GM10266 (cell line): ENCODE measurements around the gene PRLH.

Experiments
- DNase-seq: peaks from one replicate; pipeline ENCODE4 v3.0.0; 2012; ENCODE audit errors: extremely low spot score
- TF ChIP-seq, protein P1 (sequence below): IDR thresholded peaks from 2 replicates; pipeline ENCODE4 v1.5.1; 2012; ENCODE audit warnings: mild to moderate bottlenecking, low read depth; ENCODE audit not compliant: control insufficient read depth, insufficient read depth; ENCODE audit errors: missing control alignments

The PRLH gene

DNA sequence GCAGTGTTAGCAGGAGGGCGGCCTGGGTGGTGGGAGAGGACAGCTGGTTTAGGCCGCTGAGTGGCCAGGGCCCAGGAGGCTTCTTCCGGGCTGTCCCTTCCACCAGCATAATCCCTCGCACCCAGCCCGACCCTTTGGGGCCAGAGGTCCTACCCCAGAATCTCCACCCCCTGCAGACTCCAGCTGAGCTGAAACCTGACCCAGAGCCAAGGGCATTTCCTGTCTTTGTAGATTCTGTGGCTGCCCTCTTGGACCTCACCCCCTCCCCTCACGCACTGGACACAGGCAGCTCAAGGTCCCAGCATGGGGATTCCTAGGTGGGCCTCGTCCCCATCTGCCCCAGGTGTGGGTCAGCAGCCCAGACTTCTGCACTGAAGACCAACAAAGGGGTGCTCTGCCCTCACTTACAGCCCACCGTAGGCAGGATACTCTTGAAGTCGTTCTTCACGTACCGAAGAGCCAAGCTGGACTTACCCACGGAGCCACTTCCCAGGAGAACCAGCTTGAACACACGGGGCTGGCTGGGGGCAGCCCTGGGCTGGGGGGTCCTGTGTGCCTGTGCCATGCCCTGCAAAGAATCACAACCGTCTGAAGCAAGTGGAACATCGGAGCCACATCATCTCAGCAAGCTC is 19.3 kb downstream of the PRLH start:
- TF ChIP-seq, protein P1, sequence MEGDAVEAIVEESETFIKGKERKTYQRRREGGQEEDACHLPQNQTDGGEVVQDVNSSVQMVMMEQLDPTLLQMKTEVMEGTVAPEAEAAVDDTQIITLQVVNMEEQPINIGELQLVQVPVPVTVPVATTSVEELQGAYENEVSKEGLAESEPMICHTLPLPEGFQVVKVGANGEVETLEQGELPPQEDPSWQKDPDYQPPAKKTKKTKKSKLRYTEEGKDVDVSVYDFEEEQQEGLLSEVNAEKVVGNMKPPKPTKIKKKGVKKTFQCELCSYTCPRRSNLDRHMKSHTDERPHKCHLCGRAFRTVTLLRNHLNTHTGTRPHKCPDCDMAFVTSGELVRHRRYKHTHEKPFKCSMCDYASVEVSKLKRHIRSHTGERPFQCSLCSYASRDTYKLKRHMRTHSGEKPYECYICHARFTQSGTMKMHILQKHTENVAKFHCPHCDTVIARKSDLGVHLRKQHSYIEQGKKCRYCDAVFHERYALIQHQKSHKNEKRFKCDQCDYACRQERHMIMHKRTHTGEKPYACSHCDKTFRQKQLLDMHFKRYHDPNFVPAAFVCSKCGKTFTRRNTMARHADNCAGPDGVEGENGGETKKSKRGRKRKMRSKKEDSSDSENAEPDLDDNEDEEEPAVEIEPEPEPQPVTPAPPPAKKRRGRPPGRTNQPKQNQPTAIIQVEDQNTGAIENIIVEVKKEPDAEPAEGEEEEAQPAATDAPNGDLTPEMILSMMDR = no peak
- no peak for DNase-seq

DNA sequence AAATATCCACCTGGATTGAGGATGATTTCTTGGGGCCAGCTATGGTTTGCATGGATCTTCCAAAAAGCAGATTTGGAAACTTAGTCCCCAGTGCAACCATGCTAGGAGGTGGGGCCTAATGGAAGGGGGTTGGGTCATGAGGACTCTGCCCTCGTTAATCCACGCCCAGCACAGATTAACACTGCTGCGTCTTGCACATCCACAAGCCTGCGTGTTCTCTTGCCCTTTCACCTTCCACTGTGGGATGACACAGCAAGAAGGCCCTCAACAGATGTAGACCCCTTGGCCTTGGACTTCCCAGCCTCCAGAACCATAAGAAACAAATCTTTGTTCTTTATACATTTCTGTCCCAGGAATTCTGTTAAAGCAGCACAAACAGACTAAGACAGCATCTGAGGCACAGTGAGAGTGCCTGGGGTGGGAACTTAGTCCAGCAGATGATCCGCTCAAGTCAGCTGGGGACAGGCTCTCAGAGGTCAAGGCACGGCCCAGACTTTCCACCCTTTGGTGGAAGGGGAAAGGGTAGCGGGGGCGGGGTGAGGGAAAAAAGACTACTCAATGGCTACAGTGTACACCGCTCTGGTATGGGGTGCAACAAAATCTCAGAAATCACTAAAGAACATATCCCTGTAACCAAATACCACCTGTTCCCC is 21.8 kb downstream of the PRLH start:
- no peak for DNase-seq
- TF ChIP-seq, protein P1 = no peak

DNA sequence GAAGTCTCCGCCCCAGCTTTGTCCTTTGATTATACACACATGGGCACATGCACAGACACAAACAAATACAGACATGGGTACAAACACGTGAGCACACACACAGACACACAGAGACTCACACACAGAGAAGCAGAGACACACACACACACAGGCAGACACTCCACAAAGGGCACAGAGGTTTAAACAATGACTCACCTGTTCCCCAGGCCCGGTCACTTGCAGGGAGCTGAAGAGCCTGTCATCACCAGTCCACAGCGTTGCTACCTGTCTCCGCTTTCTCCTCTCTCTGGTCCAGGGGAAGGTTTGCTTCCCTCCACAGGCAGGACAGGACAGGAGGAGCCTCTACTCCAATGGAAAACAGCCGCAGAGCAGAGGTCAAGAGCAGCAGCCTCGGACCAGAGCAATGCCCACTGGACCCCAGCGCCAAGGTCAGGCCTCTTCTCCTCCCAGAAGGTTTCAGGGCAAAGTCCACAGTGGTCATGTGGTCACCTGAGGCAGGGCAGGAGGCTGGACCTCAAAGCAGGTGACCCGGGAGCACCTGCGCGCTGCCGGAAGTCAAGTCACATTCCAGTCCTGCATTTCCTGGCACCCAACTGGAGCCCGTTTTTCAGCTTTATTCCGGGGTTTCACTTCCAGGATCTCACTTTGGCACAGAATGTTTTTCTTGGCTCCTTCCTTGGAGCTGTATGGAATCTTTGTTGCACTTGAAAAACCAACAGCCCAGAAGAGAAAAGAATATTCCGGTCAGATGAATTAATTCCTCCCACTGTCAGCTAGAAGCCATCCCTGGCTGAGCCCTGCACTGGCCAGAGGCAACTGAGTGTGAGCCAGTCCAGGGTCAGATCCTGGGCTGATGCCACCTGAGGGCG is 24.1 kb downstream of the PRLH start, which contains the start of gene RAB17:
RAB17 (minus strand) TSS at position 463 of the 869 bp plus-strand sequence. CDS start 4,580 bp downstream, outside the sequence.
- TF ChIP-seq, protein P1 = no peak

DNA sequence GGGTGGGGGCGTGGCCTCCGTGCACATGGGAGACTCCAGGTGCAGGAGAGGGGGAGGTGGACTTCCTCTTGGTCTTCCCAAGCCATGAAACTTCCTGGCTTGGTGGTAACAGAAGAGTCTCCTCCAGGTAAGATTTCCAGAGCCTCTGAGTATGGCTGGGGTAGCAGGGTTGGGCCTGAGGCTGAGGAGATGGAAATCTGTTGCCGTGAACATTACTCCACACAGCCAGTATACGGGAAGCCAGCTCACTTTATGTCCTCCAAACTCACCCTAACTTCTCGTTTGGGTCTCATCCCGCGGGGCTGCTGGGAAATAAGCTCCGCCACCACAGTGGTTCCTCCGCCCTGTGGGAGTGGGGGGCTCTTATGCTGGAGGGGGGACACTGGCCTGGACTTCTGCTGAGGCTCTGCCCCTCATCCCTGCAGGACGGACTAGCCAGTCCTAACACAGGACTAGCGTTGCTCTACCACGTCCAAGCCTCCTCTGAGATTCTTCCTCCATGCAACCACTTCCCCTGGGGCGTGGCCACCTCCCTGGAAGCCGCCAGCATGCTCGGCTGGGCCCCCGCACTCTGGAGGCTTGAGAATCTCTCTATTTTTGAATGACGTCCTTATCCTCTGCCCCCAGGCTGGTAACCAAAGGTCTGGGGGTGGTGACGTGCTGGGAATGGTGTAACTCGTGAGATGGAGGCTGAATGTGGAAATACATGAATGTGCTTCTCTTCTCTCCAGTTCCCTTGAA is 24.9 kb downstream of the PRLH start:
- TF ChIP-seq, protein P1 = no peak
- no peak for DNase-seq

More for the DNA sequence above, 24.1 kb downstream of the PRLH start, which contains the start of gene RAB17:
- no peak for DNase-seq

DNA sequence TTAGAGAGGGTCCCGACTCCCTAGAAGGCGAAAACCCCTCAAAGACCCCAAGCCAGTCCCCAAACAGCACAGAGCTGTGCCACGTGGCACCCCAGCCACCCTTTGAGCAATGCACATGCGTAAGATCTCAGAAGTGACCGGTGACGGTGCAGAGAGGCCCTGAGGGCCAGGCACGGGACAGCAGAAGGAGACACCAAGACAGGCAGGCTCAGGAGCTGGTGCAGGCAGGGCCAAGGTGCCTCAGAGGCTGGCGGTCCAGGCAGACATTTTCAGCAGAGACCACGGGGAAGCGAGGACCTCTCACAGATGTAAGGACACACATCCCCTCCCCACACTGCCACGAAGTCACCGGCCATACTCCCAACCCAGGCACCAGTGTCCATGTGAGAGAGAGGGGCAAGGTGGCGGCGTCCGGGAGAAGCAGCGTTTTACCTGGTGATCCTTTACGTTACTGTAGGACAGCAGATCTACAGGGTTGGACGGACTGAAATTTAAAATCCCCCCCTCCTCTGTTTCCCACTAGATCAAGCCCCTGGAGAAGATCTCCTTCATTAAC is 26.1 kb downstream of the PRLH start:
- TF ChIP-seq, protein P1 = no peak
- no peak for DNase-seq

DNA sequence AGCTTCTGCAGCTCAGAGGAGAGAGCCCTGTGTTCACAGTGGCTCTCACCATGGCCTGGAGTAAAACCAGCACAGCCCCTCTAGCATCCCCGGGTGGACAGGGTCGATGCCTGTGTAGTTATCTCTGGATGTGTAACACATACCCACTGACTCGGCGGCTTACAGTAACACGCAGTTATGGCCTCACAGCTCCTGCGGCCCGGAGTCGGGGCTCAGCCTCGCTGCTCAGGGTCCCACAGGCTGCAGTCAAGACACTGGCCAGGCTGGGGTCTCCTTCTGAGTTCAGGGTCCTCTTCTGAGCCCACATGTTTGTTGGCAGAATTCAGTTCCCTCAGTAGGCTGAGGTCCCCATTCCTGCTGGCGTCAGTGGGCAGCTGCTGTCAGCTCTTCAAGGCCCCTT is 26.7 kb downstream of the PRLH start:
- TF ChIP-seq, protein P1 = no peak
- no peak for DNase-seq
